ENCODE measurements around the gene ASIC2.

The ASIC2 gene

GRCh38 chr17:33106525-33107165, 186.4 kb downstream of the ASIC2 start:
- no peak overlapping the region for H3K4me3 ChIP-seq (ENCODE audit: control insufficient read depth, low read depth, low read length)
- TF ChIP-seq, protein P1, sequence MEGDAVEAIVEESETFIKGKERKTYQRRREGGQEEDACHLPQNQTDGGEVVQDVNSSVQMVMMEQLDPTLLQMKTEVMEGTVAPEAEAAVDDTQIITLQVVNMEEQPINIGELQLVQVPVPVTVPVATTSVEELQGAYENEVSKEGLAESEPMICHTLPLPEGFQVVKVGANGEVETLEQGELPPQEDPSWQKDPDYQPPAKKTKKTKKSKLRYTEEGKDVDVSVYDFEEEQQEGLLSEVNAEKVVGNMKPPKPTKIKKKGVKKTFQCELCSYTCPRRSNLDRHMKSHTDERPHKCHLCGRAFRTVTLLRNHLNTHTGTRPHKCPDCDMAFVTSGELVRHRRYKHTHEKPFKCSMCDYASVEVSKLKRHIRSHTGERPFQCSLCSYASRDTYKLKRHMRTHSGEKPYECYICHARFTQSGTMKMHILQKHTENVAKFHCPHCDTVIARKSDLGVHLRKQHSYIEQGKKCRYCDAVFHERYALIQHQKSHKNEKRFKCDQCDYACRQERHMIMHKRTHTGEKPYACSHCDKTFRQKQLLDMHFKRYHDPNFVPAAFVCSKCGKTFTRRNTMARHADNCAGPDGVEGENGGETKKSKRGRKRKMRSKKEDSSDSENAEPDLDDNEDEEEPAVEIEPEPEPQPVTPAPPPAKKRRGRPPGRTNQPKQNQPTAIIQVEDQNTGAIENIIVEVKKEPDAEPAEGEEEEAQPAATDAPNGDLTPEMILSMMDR (IDR thresholded peaks at IDR 0.05; ENCODE audit: control insufficient read depth, insufficient read depth, low read depth, low read length, missing control alignments) = no peak
- DNase-seq (ENCODE audit: low read depth) = no peak

DNA sequence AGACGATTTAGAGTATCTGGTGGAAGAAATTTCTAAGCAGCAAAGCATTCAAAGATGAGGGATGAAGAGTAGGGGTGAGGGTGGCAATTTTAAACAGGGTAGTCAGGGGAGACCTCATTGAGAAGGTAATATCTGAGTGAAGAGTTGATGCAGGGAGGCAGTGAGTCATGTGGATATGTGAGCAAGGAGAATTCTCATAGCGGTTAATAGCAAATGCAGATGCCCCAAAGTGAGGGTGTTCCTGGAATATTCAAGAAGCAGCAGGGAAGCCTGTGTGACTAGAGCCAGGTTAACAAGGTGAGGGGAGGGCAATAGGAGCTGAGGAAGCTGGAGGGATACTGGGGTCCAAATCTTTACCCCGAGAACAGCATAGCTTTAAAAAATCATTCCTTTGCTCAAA, 187.2 kb downstream of the ASIC2 start:
- H3K4me3 ChIP-seq (ENCODE audit: control insufficient read depth, low read depth, low read length) = no peak overlapping the region
- no peak for DNase-seq (ENCODE audit: low read depth)
- TF ChIP-seq, protein P1 (IDR thresholded peaks at IDR 0.05; ENCODE audit: control insufficient read depth, insufficient read depth, low read depth, low read length, missing control alignments) = no peak

- H3K4me3 ChIP-seq (ENCODE audit: control insufficient read depth, low read depth, low read length) = no peak overlapping the region
- TF ChIP-seq, protein P1 (IDR thresholded peaks at IDR 0.05; ENCODE audit: control insufficient read depth, insufficient read depth, low read depth, low read length, missing control alignments) = no peak
- no peak for DNase-seq (ENCODE audit: low read depth)
Observed at GRCh38 chr17:33099906-33100305, 193.2 kb downstream of the ASIC2 start.

GRCh38 chr17:33099252-33099651, 193.8 kb downstream of the ASIC2 start:
- TF ChIP-seq, protein P1 (IDR thresholded peaks at IDR 0.05; ENCODE audit: control insufficient read depth, insufficient read depth, low read depth, low read length, missing control alignments) = no peak
- no peak for DNase-seq (ENCODE audit: low read depth)
- H3K4me3 ChIP-seq (ENCODE audit: control insufficient read depth, low read depth, low read length) = no peak overlapping the region

DNA sequence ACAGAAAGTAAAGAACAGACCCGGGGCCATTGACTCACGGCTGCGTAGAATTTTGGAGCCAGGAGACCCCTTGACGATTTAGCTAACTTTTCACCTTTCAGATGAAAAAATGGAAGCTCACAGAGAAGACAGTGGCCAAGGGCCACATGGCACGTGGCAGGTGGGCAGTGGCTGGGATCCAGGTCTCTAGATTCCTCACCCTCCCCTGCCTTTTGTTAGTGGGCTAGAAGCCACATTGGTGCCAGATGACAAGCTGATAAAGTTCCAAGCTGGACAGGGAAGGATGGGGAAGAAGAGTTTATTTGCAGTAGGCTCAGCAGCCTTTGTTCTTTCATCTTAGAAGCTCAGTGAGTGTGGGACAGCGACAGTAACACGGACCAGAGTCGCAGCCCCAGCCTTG, 195.7 kb downstream of the ASIC2 start:
- H3K4me3 ChIP-seq (ENCODE audit: control insufficient read depth, low read depth, low read length) = no peak overlapping the region
- TF ChIP-seq, protein P1 (IDR thresholded peaks at IDR 0.05; ENCODE audit: control insufficient read depth, insufficient read depth, low read depth, low read length, missing control alignments) = no peak
- DNase-seq (ENCODE audit: low read depth) = no peak

GRCh38 chr17:33096161-33096560, 196.9 kb downstream of the ASIC2 start:
- H3K4me3 ChIP-seq (ENCODE audit: control insufficient read depth, low read depth, low read length) = no peak overlapping the region
- no peak for DNase-seq (ENCODE audit: low read depth)
- TF ChIP-seq, protein P1 (IDR thresholded peaks at IDR 0.05; ENCODE audit: control insufficient read depth, insufficient read depth, low read depth, low read length, missing control alignments) = no peak
